GM13977 (cell line): ENCODE measurements around the gene MBP.
A peak's percentile ranks its signal among the peaks of the same experiment; 100 is the strongest.

Experiments used
- DNase-seq: peaks from one replicate; pipeline ENCODE4 v3.0.0; 2012; ENCODE audit warnings: low spot score
- in situ Hi-C: fragments of 300-500 bp; cut with MboI; formaldehyde crosslinking; loops from one replicate; pipeline ENCODE4 v1.12.0; 2022; ENCODE audit warnings: low sequenced_read_pairs, low pct_unique_long_range_greater_than_20kb, mixed read lengths, inconsistent platforms; ENCODE audit not compliant: unreplicated experiment
- TF ChIP-seq, protein P1 (sequence below): IDR thresholded peaks from 2 replicates; pipeline ENCODE4 v1.5.1; 2012; ENCODE audit warnings: mild to moderate bottlenecking, control low read depth; ENCODE audit not compliant: insufficient read depth; ENCODE audit errors: extremely low read depth, missing control alignments

MBP gene

DNA sequence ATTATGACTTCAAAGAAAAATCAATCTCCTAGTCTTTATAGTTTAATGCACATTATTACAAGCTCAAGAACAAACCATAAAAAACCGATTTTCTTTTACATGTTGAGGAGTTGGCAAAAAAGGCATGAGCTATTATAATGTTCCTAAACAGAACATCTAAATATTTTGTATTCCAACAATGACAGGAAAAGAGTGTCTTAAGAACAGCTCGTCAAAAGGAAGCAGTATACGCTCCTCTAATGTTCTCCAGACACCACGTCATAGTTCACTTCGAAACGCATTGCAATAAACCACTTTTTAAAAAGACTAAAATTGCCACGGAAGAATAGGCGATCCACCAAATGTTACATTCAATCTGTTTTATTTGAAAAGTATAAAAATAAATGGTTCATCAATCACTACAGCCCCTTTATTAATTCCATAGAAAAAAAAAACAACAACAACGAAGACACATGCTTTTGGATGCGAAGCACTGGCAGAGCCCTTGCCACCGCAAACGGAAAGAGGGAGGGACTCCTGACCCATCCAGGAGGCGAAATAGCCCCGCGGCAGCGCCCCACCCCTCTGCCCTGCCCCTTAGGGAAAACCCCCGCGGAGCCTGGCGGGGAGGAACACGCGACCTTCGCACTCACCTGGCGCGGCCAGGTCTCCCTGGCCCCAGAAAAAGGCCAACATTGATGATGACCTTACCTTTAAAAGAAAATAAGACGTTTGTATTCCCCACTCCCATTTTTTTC lies 45.8 kb downstream of the MBP start:
- TF ChIP-seq, protein P1, sequence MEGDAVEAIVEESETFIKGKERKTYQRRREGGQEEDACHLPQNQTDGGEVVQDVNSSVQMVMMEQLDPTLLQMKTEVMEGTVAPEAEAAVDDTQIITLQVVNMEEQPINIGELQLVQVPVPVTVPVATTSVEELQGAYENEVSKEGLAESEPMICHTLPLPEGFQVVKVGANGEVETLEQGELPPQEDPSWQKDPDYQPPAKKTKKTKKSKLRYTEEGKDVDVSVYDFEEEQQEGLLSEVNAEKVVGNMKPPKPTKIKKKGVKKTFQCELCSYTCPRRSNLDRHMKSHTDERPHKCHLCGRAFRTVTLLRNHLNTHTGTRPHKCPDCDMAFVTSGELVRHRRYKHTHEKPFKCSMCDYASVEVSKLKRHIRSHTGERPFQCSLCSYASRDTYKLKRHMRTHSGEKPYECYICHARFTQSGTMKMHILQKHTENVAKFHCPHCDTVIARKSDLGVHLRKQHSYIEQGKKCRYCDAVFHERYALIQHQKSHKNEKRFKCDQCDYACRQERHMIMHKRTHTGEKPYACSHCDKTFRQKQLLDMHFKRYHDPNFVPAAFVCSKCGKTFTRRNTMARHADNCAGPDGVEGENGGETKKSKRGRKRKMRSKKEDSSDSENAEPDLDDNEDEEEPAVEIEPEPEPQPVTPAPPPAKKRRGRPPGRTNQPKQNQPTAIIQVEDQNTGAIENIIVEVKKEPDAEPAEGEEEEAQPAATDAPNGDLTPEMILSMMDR, result no peak
- in situ Hi-C loops, result no loop called here
- DNase-seq, result no peak

DNA sequence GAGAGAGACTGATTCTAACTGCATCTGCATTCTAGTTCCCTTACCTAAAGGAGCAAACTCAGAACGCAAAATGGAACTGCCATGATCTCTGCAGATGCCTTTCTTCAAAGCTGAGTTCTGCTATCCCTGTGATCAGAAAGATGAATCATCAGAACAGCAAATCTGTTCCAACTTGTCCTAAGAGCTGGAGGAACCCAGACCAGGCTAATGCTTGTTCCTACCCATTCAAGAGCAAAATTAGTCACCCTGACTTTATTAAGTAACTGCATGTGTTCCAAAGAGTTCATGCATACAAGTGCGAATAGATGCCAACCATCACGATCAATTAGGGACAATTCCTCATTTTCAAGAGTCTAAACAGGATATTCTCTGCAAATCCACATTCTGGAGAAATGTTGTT lies 46.5 kb downstream of the MBP start:
- TF ChIP-seq, protein P1, result no peak
- in situ Hi-C loops, result no loop called here
- DNase-seq, result no peak

DNA sequence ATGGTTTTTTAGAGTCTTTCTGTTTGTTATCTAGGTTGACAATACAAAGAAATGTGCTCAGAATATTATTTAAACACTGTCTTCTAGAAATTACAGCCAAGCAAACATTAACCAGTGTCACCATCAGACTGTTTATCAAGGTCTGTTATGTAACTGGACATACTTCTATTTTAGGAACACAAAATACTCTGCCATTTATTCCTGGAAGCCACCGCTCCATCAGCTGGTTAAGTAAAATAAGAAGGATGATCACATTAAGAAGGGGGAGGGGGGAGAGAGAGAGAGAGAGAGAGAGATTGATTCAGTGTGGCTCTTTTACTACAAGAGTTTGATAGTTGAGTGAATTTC lies 47.9 kb downstream of the MBP start:
- DNase-seq, result no peak
- TF ChIP-seq, protein P1, result no peak
- in situ Hi-C loops, result no loop called here

- TF ChIP-seq, protein P1, result no peak
- in situ Hi-C loops, result no loop called here
These were observed 50.1 kb downstream of the MBP start for GRCh38 chr18:77082316-77082955.

DNA sequence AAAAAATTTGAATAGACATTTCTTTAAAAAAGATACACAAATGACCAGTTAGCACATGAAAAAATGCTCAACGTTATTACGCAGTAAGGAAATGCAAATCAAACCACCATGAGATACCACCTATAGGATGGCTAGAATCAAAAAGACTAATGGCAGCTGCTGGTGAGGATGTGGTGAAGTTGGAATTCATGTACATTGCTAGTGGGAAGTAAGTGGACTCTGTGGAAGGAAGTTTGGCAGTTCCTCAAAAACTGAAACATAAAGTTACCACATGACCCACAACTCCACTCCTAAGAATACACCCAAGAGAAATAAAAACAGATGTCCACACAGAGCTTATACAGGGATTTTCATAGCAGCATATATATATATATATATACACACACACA lies 51.2 kb downstream of the MBP start:
- in situ Hi-C loops, result no loop called here
- TF ChIP-seq, protein P1, result no peak
- no peak for DNase-seq

More at GRCh38 chr18:77082316-77082955, 50.1 kb downstream of the MBP start:
- no peak for DNase-seq

DNA sequence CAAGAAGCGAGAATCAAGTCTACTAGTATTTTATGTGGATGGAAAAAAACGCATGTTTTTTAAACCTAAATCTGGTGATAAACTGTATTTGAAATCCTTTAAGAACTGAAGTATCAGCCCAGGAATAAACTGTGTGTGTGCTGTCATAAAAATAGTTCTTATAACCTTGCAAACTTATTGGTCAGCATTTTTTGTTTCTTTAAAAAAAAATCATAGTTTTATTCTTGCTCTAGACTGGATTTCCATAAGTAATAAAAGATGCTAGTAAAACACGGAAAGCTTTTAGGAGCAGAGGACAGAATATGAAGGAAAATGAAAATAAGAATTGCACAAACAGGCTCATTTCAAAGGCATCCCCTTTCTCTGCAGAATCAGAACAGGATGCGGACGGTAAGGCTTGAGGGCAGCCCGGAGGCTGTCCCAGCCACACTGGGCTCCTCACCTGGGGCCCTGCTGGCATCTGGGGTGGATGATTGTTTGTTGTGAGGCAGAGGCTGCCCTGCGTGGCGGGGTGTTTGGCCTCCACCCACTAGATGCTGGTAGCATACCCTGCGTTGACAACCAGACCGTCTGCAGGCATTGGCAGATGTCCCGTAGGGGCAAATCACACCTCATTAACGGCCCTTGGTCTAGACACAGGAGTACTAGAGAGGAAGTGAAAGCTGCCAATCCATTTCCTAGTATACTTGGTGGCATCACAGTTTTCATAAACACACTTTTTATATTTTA lies 52.5 kb downstream of the MBP start:
- in situ Hi-C loops, result no loop called here
- DNase-seq, result peak; percentile 58
- TF ChIP-seq, protein P1, result no peak
